Middle frontal gyrus (tissue), 1 donor: Measurements from ENCODE around the gene DNAJC2.
"Not testable (repeated sequence)": the region's sequence is repeated elsewhere in the genome, so short reads cannot be mapped to it uniquely, and the experiment has no call there.

ENCODE experiments used
- DNase-seq: peaks from one replicate; pipeline ENCODE4 v3.0.0-alpha.2; 2015; ENCODE audit warnings: low spot score; ENCODE audit errors: extremely low spot score

The DNAJC2 gene

GRCh38 chr7:103266229-103266628 is 78.3 kb downstream of the DNAJC2 start:
- not testable (repeated sequence) for DNase-seq

- DNase-seq = not testable (repeated sequence)
These were observed 80.5 kb downstream of the DNAJC2 start for GRCh38 chr7:103264054-103264453.
